ENCODE data around the gene GALNT2. TPM values are rescaled to one million over a fixed set of nuclear protein-coding genes. Genes with fewer than 3 reads are reported as not detected.

Gene GALNT2
- total and polyA plus RNA-seq, 4 experiments from 2014 or later = 11.5 to 20.9 (median 15.8) TPM

DNA sequence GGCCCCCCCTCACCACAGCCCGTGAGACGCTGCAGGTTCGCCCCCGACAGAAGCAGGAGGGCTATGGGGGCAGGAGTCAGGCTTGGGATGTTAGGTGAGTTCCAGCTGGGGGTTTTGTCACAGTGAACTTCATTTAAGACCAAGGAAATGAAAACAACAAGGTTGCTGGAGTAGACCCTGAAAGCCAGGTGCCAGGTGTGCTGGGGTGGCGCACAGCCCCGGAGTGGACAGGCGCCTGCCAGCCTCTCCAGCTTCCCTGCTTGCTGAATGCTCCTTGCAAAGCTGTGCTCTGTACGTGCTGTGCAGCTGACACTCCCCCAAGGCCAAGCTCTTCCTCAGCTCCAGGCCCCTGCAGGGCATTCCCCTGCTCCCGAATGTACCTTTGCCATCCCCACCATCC is 256.6 kb downstream of the GALNT2 start:
- Mint-ChIP-seq H3K4me3 (no peak overlapping the region), H3K27me3 (peaks cover 1 to 2% of the 10 kb centered on the region in 2 donors), H3K36me3 (no peaks in the 10 kb centered on the region), H3K27ac (no peak overlapping the region), H3K4me1 (peaks cover 5 to 11% (median 7%) of the 10 kb centered on the region in 4 donors), H3K9me3 (no peaks in the 10 kb centered on the region)
- CTCF ChIA-PET (ENCODE audit: partially characterized antibody) = no interaction called here
- Histone ChIP-seq H3K36me3 (ENCODE audit: insufficient read depth, low read length) (no peaks in the 10 kb centered on the region), H3K27me3 (ENCODE audit: insufficient read depth, low read length) (no peaks in the 10 kb centered on the region), H3K4me1 (ENCODE audit: insufficient read depth, low read length) (no peaks in the 10 kb centered on the region), H3K4me3 (ENCODE audit: low read length in 2 of 2) (no peak overlapping the region), H3K9me3 (ENCODE audit: control insufficient read depth in 1 of 2, low read length in 2 of 2) (no peaks in the 10 kb centered on the region), H3K27ac (ENCODE audit: low read depth, low read length) (no peak overlapping the region)
- DNase-seq = no peak
- intact Hi-C loops (cut with micrococcal nuclease) = no loop called here
- POLR2A ChIA-PET (ENCODE audit: partially characterized antibody) = no interaction called here

DNA sequence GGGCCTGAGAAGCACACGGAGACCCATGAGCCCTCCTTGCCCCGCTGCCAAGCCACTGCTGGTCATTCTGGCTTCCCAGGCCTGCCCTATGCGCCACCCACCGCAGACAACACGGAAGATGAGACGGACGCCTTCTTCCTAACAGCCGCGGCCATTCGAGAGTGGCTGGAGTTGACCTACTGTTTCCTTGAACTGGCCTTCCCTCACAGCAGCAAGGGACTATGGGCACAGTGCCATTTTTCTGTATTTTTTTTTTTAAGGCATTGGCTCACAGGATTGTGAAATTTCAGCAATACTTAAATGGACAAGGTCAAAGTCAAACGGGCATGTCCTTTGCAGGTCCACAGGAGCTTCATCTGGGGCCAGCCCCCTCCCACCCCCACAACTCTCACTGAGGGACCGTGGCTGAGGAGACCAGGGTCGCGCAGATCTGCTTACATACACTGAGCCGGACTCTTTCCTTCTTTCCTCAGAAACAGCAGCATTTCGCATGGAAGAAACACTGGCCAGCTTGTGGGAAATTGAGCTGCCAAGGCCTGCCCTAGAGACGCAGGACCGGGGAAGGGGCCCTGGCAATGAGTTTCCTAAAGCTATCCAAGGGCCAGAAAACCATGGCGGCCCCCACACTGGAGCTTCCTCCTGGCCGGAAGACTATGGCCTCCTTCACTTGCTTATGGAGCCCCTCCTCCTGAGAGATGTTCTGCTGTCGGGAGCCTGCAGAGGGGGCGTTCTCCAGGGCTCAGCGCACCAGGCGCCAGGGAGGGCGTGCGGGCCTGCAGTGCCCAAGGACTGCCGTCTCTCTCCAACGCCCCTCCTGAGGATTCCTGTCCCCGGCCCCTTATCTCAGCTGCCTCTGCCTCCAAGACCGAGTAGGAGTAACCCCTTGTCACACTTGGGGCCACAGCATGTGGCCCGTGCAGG is 260.2 kb downstream of the GALNT2 start:
- intact Hi-C loops (cut with micrococcal nuclease) = no loop called here

DNA sequence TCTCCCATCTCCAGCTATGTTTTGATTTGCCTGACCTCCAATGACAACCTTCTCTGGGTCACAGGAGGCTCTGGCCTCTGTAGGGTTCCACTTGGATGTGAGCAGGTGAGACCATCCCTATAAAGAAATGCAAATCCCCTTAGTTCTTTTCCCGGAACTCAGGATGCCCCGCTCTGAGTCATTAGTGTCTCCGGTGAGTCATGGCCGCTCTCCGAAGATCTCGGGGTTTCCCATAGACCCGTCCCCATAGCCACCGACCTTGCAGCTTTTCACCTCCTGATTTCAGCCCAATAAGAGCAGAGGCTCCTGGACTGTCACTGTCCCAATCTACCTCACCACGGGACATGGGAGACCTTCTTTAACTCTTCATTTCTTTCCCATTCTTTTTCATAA is 260.9 kb downstream of the GALNT2 start:
- Mint-ChIP-seq H3K27me3 (peaks cover 2 to 4% of the 10 kb centered on the region in 2 donors), H3K27ac (peak overlapping the region in 1 of 7 donors; percentile 8), H3K4me1 (peaks cover 5 to 11% (median 7%) of the 10 kb centered on the region in 4 donors), H3K36me3 (no peaks in the 10 kb centered on the region), H3K9me3 (no peaks in the 10 kb centered on the region), H3K4me3 (peak overlapping the region in 3 of 8 donors; percentile 22 to 61 (median 23))
- H3K9me3 ChIP-seq (ENCODE audit: control insufficient read depth in 1 of 2, low read length in 2 of 2) = no peaks in the 10 kb centered on the region
- H3K36me3 ChIP-seq (ENCODE audit: insufficient read depth, low read length) = no peaks in the 10 kb centered on the region
- no peak overlapping the region for H3K27ac ChIP-seq (ENCODE audit: low read depth, low read length)
- ChIA-PET CTCF (ENCODE audit: partially characterized antibody) (no interaction called here), POLR2A (ENCODE audit: partially characterized antibody) (no interaction called here)
- no peak overlapping the region for H3K4me3 ChIP-seq (ENCODE audit: low read length in 2 of 2)
- H3K27me3 ChIP-seq (ENCODE audit: insufficient read depth, low read length) = no peaks in the 10 kb centered on the region
- intact Hi-C loops (cut with micrococcal nuclease) = no loop called here
- H3K4me1 ChIP-seq (ENCODE audit: insufficient read depth, low read length) = no peaks in the 10 kb centered on the region
- DNase-seq = no peak

More for the DNA sequence above, 260.2 kb downstream of the GALNT2 start:
- Histone ChIP-seq H3K27me3 (ENCODE audit: insufficient read depth, low read length) (no peaks in the 10 kb centered on the region), H3K4me1 (ENCODE audit: insufficient read depth, low read length) (no peaks in the 10 kb centered on the region), H3K4me3 (ENCODE audit: low read length in 2 of 2) (no peak overlapping the region), H3K9me3 (ENCODE audit: control insufficient read depth in 1 of 2, low read length in 2 of 2) (no peaks in the 10 kb centered on the region), H3K27ac (ENCODE audit: low read depth, low read length) (no peak overlapping the region), H3K36me3 (ENCODE audit: insufficient read depth, low read length) (no peaks in the 10 kb centered on the region)
- Mint-ChIP-seq H3K27ac (no peak overlapping the region), H3K27me3 (peaks cover 2% of the 10 kb centered on the region in 2 donors), H3K36me3 (no peaks in the 10 kb centered on the region), H3K4me1 (peaks cover 5 to 11% (median 7%) of the 10 kb centered on the region in 4 donors), H3K4me3 (no peak overlapping the region), H3K9me3 (no peaks in the 10 kb centered on the region)
- ChIA-PET CTCF (ENCODE audit: partially characterized antibody) (no interaction called here), POLR2A (ENCODE audit: partially characterized antibody) (no interaction called here)
- no peak for DNase-seq

DNA sequence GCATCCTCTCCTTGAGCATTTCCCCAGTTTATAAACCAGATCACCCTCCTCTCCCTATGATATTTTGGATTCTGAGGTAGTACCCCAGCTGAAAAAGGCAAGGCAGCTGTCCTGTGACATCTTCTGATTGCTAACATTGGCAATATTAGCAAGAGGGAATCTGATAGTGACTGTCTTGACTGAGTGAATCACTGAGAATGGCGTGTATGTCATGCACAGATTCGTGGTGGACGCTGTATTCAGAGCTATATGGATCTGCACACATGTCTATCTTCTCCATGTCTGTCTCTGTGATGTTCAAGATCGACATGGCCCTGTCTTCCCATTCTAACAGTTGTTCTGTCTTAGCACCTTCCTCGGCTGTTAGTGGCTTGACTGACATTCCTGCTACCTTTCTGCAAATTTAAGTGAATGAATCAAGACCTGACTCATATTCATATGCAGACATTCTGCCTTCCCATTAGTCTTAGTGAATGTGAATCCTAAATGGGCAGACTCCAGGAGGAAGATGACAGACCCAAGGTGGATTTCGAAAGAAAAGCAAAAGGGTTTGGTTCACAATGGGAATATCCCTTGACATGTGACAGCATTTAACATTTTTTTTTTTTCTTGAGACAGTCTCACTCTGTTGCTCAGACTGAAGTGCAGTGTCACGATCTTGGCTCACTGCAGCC is 261.4 kb downstream of the GALNT2 start:
- DNase-seq = no peak
- H3K27ac ChIP-seq (ENCODE audit: low read depth, low read length) = no peak overlapping the region
- H3K36me3 Mint-ChIP-seq = no peaks in the 10 kb centered on the region
- H3K4me1 Mint-ChIP-seq = peaks cover 5 to 11% (median 7%) of the 10 kb centered on the region in 4 donors
- H3K4me1 ChIP-seq (ENCODE audit: insufficient read depth, low read length) = no peaks in the 10 kb centered on the region
- ChIA-PET CTCF (ENCODE audit: partially characterized antibody) (no interaction called here), POLR2A (ENCODE audit: partially characterized antibody) (no interaction called here)
- H3K27ac Mint-ChIP-seq = no peak overlapping the region
- H3K9me3 ChIP-seq (ENCODE audit: control insufficient read depth in 1 of 2, low read length in 2 of 2) = no peaks in the 10 kb centered on the region
- H3K9me3 Mint-ChIP-seq = no peaks in the 10 kb centered on the region
- no peaks in the 10 kb centered on the region for H3K36me3 ChIP-seq (ENCODE audit: insufficient read depth, low read length)
- intact Hi-C loops (cut with micrococcal nuclease) = no loop called here
- H3K27me3 Mint-ChIP-seq = peaks cover 2 to 9% of the 10 kb centered on the region in 2 donors
- H3K4me3 Mint-ChIP-seq = peak overlapping the region in 3 of 8 donors; percentile 22 to 61 (median 23)
- H3K4me3 ChIP-seq (ENCODE audit: low read length in 2 of 2) = no peak overlapping the region
- no peaks in the 10 kb centered on the region for H3K27me3 ChIP-seq (ENCODE audit: insufficient read depth, low read length)

DNA sequence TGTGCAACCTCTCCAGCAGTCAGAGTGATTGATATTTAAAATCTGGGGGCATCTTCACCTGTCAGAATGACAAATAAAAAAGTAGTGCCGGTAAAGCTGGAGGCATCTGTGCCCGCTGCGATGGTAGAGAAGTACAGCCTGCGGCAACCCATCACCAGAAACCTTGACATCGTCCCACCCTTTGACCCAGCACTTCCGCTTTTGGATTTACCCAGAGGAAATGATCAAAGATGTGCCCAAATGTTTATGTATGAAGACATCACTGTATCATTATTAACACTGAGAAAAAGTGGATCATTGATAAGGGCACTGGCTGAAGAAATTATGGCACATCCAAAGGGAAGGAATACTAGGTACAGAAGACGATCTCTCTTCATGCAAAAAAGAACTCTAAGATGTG is 263.1 kb downstream of the GALNT2 start:
- no peak overlapping the region for H3K4me3 ChIP-seq (ENCODE audit: low read length in 2 of 2)
- Mint-ChIP-seq H3K4me1 (peaks cover 5 to 11% (median 7%) of the 10 kb centered on the region in 4 donors), H3K27ac (no peak overlapping the region), H3K36me3 (no peaks in the 10 kb centered on the region), H3K27me3 (peaks cover 0 to 14% of the 10 kb centered on the region in 2 donors), H3K4me3 (no peak overlapping the region), H3K9me3 (no peaks in the 10 kb centered on the region)
- H3K9me3 ChIP-seq (ENCODE audit: control insufficient read depth in 1 of 2, low read length in 2 of 2) = no peaks in the 10 kb centered on the region
- CTCF ChIA-PET (ENCODE audit: partially characterized antibody) = no interaction called here
- POLR2A ChIA-PET (ENCODE audit: partially characterized antibody) = no interaction called here
- H3K4me1 ChIP-seq (ENCODE audit: insufficient read depth, low read length) = no peaks in the 10 kb centered on the region
- intact Hi-C loops (cut with micrococcal nuclease) = no loop called here
- no peaks in the 10 kb centered on the region for H3K36me3 ChIP-seq (ENCODE audit: insufficient read depth, low read length)
- H3K27ac ChIP-seq (ENCODE audit: low read depth, low read length) = no peak overlapping the region
- no peak for DNase-seq
- no peaks in the 10 kb centered on the region for H3K27me3 ChIP-seq (ENCODE audit: insufficient read depth, low read length)

Data from CD4-positive, alpha-beta memory T cell (primary cell).